ENCODE results near the gene HNRNPA1. TPM values are rescaled to one million over a fixed set of nuclear protein-coding genes. Genes with fewer than 3 reads are reported as not detected.
"Not testable (repeated sequence)": the region's sequence is repeated elsewhere in the genome, so short reads cannot be mapped to it uniquely, and the experiment has no call there.

The HNRNPA1 gene
- total and polyA plus RNA-seq, 9 of the 15 experiments (the other 6 are each of a cell fraction or from before 2014, with no cell fraction given): 1,166 to 2,703 (median 1,815) TPM

- intact Hi-C loops (cut with micrococcal nuclease); BruUV-seq (replicated peaks); in situ Hi-C loops (cut with MboI): not testable (repeated sequence)
- peak in 1 of 2 experiments; percentile 16; a peak in 1 of 4 replicates for TF ChIP-seq BCLAF1 (IDR thresholded peaks at IDR 0.05; ENCODE audit: borderline replicate concordance in 1 of 2, control insufficient read depth in 1 of 2, low read depth in 2 of 2, low read length in 1 of 2)
- 0 out of 2 replicates have a peak, but pooled peaks have one; percentile 8 for TF ChIP-seq CHD2 (IDR thresholded peaks at IDR 0.05; ENCODE audit: low read depth, low read length)
- TF ChIP-seq VEZF1 (CRISPR knock-in tag; IDR thresholded peaks at IDR 0.05): peak; percentile 1; the same call in 1 of the 2 replicates
- peak; percentile 83 for TF ChIP-seq NKRF (IDR thresholded peaks at IDR 0.05; ENCODE audit: borderline replicate concordance)
- peak; percentile 10 to 12; a peak in 3 of 4 replicates for TF ChIP-seq MLLT1 (IDR thresholded peaks at IDR 0.05)
- TF ChIP-seq ZNF436 (CRISPR knock-in tag; IDR thresholded peaks at IDR 0.05): 0 out of 2 replicates have a peak, but pooled peaks have one; percentile 8
- TF ChIP-seq HBP1 (CRISPR knock-in tag; IDR thresholded peaks at IDR 0.05): peak; percentile 65; the same call in 1 of the 2 replicates
- TF ChIP-seq TEAD1 (CRISPR knock-in tag; IDR thresholded peaks at IDR 0.05): peak in 1 of 2 experiments; percentile 58; a peak in 2 of 4 replicates
- peak; percentile 50; the same call in 1 of the 2 replicates for TF ChIP-seq CC2D1A (IDR thresholded peaks at IDR 0.05)
These were observed 724 bp downstream of the HNRNPA1 start for GRCh38 chr12:54281261-54281638.

More at GRCh38 chr12:54281261-54281638, 724 bp downstream of the HNRNPA1 start:
- POLR2A ChIA-PET: interaction anchor here (0.6 to 3.8 kb wide), 27 partner anchors 11 to 1536 kb away, joined by 3 to 155 read pairs (median 4); partner anchors contain the start of genes COPZ1, NFE2, ORMDL2 and SARNP
- H3K79me2 ChIP-seq (ENCODE audit: control insufficient read depth, insufficient read depth, low read length): peaks cover 95% of the 10 kb centered on the region
- 0 out of 2 replicates have a peak overlapping the region, but pooled peaks have one; percentile 63 for H2AFZ ChIP-seq (ENCODE audit: low read depth, low read length)
- H3K27me3 ChIP-seq (ENCODE audit: control insufficient read depth in 2 of 2, insufficient read depth in 2 of 2, low read length in 2 of 2); ATAC-seq; H3K9me1 ChIP-seq (ENCODE audit: control insufficient read depth, insufficient read depth, low read length); H3K9me3 ChIP-seq (replicated peaks; ENCODE audit: control insufficient read depth, insufficient read depth, low read depth, low read length); CTCF ChIA-PET (ENCODE audit: low intra/inter-chr PET ratio); FAIRE-seq; DNase-seq (ENCODE audit: extremely low read depth in 1 of 4, low spot score in 3 of 4): not testable (repeated sequence)
- peak overlapping the region; percentile 99 for H3K27ac ChIP-seq (ENCODE audit: extremely low read depth, low read depth, low read length)
- H4K20me1 ChIP-seq (replicated peaks; ENCODE audit: control insufficient read depth, insufficient read depth, low read length): peaks cover 47% of the 10 kb centered on the region
- WGBS (ENCODE audit: insufficient coverage, low coverage, missing lambda C conversion rate): under 1% methylated on average over 10 of the region's 10 CpGs
- peaks cover 8 to 15% of the 10 kb centered on the region in 2 experiments; a peak in 3 of 5 replicates for H3K4me1 ChIP-seq (replicated peaks in 1 of 2; ENCODE audit: control insufficient read depth in 2 of 2, insufficient read depth in 2 of 2, low read length in 2 of 2)
- peaks cover 77% of the 10 kb centered on the region for H3K36me3 ChIP-seq (ENCODE audit: control insufficient read depth, insufficient read depth, low read length)
- H3K9ac ChIP-seq (ENCODE audit: insufficient read depth in 1 of 2, low read depth in 2 of 2, low read length in 2 of 2): peak overlapping the region; percentile 90 to 100
- H3K4me2 ChIP-seq (ENCODE audit: insufficient read depth, low read length): peak overlapping the region; percentile 100
- H3K4me3 ChIP-seq: peak overlapping the region; percentile 71

All from K562 (cell line).